HT1080 (cell line): ENCODE results near the gene GLRX5. TPM values are rescaled to one million over a fixed set of nuclear protein-coding genes. Genes with fewer than 3 reads are reported as not detected.
"Not testable (repeated sequence)": the region's sequence is repeated elsewhere in the genome, so short reads cannot be mapped to it uniquely, and the experiment has no call there.

Source experiments
- DNase-seq: peaks from one replicate; pipeline ENCODE4 v3.0.0-alpha.2; 2015; ENCODE audit warnings: low read depth
- total RNA-seq: library from RNA; depleted of rRNA; stranded (reverse); fragments of >200 nt; shearing (Covaris generic); gene quantifications from 2 replicates; pipeline ENCODE4 v1.2.3, GENCODE V29; 2014

The GLRX5 gene
- total RNA-seq, 1 experiment from 2014 or later = 112 TPM

GRCh38 chr14:95549656-95550585 is 15.1 kb downstream of the GLRX5 start:
- no peak for DNase-seq

GRCh38 chr14:95551435-95551834 is 16.6 kb downstream of the GLRX5 start:
- no peak for DNase-seq

GRCh38 chr14:95553141-95553540 is 18.3 kb downstream of the GLRX5 start:
- DNase-seq = no peak

GRCh38 chr14:95555053-95555452 is 20.2 kb downstream of the GLRX5 start:
- DNase-seq = no peak

GRCh38 chr14:95557291-95557690 is 22.4 kb downstream of the GLRX5 start:
- no peak for DNase-seq

GRCh38 chr14:95557832-95558231 is 23.0 kb downstream of the GLRX5 start:
- no peak for DNase-seq

GRCh38 chr14:95559203-95559602 is 24.4 kb downstream of the GLRX5 start:
- DNase-seq = no peak

GRCh38 chr14:95561001-95561412 is 26.2 kb downstream of the GLRX5 start:
- peak; percentile 80 for DNase-seq

- peak; percentile 45 for DNase-seq
Observed at GRCh38 chr14:95562892-95563685, 28.2 kb downstream of the GLRX5 start.

GRCh38 chr14:95564060-95564459 is 29.2 kb downstream of the GLRX5 start:
- peak; percentile 10 for DNase-seq

GRCh38 chr14:95569440-95569839 is 34.6 kb downstream of the GLRX5 start:
- no peak for DNase-seq

- no peak for DNase-seq
Observed at GRCh38 chr14:95573313-95573712, 38.5 kb downstream of the GLRX5 start.

GRCh38 chr14:95575840-95576473 is 41.1 kb downstream of the GLRX5 start:
- no peak for DNase-seq

GRCh38 chr14:95577067-95577800 is 42.4 kb downstream of the GLRX5 start:
- DNase-seq = no peak

- no peak for DNase-seq
Observed at GRCh38 chr14:95577870-95578269, 43.0 kb downstream of the GLRX5 start.

GRCh38 chr14:95583836-95584617 is 49.2 kb downstream of the GLRX5 start:
- not testable (repeated sequence) for DNase-seq

- DNase-seq = no peak
Observed at GRCh38 chr14:95585953-95586620, 51.2 kb downstream of the GLRX5 start.

- not testable (repeated sequence) for DNase-seq
Observed at GRCh38 chr14:95591182-95591581, 56.3 kb downstream of the GLRX5 start.
